Measurements from ENCODE around the gene WWOX.
"Not testable (repeated sequence)": the region's sequence is repeated elsewhere in the genome, so short reads cannot be mapped to it uniquely, and the experiment has no call there.

Gene WWOX

GRCh38 chr16:78691746-78692145 is 592.3 kb downstream of the WWOX start:
- not testable (repeated sequence) for DNase-seq (ENCODE audit: low spot score)

GRCh38 chr16:78693496-78693895 is 594.0 kb downstream of the WWOX start:
- no peak for DNase-seq (ENCODE audit: low spot score)

- DNase-seq (ENCODE audit: low spot score): no peak
These were observed 595.0 kb downstream of the WWOX start for GRCh38 chr16:78694414-78694813.

- DNase-seq (ENCODE audit: low spot score): no peak
These were observed 595.9 kb downstream of the WWOX start for GRCh38 chr16:78695391-78695790.

- no peak for DNase-seq (ENCODE audit: low spot score)
These were observed 597.3 kb downstream of the WWOX start for GRCh38 chr16:78696797-78697196.

GRCh38 chr16:78697426-78697825 is 598.0 kb downstream of the WWOX start:
- DNase-seq (ENCODE audit: low spot score): no peak

GRCh38 chr16:78703936-78704335 is 604.5 kb downstream of the WWOX start:
- no peak for DNase-seq (ENCODE audit: low spot score)

GRCh38 chr16:78704416-78704815 is 605.0 kb downstream of the WWOX start:
- no peak for DNase-seq (ENCODE audit: low spot score)

GRCh38 chr16:78705694-78706093 is 606.2 kb downstream of the WWOX start:
- DNase-seq (ENCODE audit: low spot score): no peak

GRCh38 chr16:78706637-78707036 is 607.2 kb downstream of the WWOX start:
- no peak for DNase-seq (ENCODE audit: low spot score)

- no peak for DNase-seq (ENCODE audit: low spot score)
These were observed 609.9 kb downstream of the WWOX start for GRCh38 chr16:78709137-78709884.

GRCh38 chr16:78715106-78715505 is 615.7 kb downstream of the WWOX start:
- no peak for DNase-seq (ENCODE audit: low spot score)

- DNase-seq (ENCODE audit: low spot score): no peak
These were observed 616.2 kb downstream of the WWOX start for GRCh38 chr16:78715673-78716072.

- DNase-seq (ENCODE audit: low spot score): no peak
These were observed 618.7 kb downstream of the WWOX start for GRCh38 chr16:78718141-78718540.

GRCh38 chr16:78720416-78720815 is 621.0 kb downstream of the WWOX start:
- no peak for DNase-seq (ENCODE audit: low spot score)

GRCh38 chr16:78727536-78727935 is 628.1 kb downstream of the WWOX start:
- DNase-seq (ENCODE audit: low spot score): no peak

- DNase-seq (ENCODE audit: low spot score): no peak
These were observed 630.2 kb downstream of the WWOX start for GRCh38 chr16:78729687-78730086.

- DNase-seq (ENCODE audit: low spot score): no peak
These were observed 632.3 kb downstream of the WWOX start for GRCh38 chr16:78731785-78732184.

GRCh38 chr16:78732696-78733095 is 633.2 kb downstream of the WWOX start:
- DNase-seq (ENCODE audit: low spot score): no peak

GRCh38 chr16:78735337-78735736 is 635.9 kb downstream of the WWOX start:
- no peak for DNase-seq (ENCODE audit: low spot score)

GRCh38 chr16:78737630-78738029 is 638.2 kb downstream of the WWOX start:
- no peak for DNase-seq (ENCODE audit: low spot score)

GRCh38 chr16:78738557-78738956 is 639.1 kb downstream of the WWOX start:
- DNase-seq (ENCODE audit: low spot score): no peak

GRCh38 chr16:78740269-78740668 is 640.8 kb downstream of the WWOX start:
- no peak for DNase-seq (ENCODE audit: low spot score)
